PC-3 (cell line): ENCODE data around the gene AGAP1. TPM values are rescaled to one million over a fixed set of nuclear protein-coding genes. Genes with fewer than 3 reads are reported as not detected.

Experiments used
- ATAC-seq: fragments of 200-7000 bp; cut with Tn5 transposase; 2 replicates; pipeline ENCODE4 v1.9.1; 2020; ENCODE audit warnings: mild to moderate bottlenecking, moderate library complexity
- BruUV-seq: library from RNA; stranded (reverse); fragments of 400-500 nt; replicated peaks from 2 replicates; lab custom pipeline; 2021; lab: Mats Ljungman, UMichigan
- CTCF ChIA-PET: fragments of 300-600 bp; sonication (Branson Sonifier 250); formaldehyde crosslinking; loops from one replicate; lab custom pipeline; 2022; ENCODE audit warnings: antibody characterized with exemption; lab: Charles Lee
- POLR2A ChIA-PET: fragments of 300-600 bp; sonication (Branson Sonifier 250); formaldehyde crosslinking; loops from one replicate; lab custom pipeline; 2022; ENCODE audit warnings: antibody characterized with exemption; ENCODE audit not compliant: unreplicated experiment; lab: Charles Lee
- DNase-seq: peaks from one replicate; pipeline ENCODE4 v3.0.0-alpha.2; 2015
- H2AFZ ChIP-seq: fragments of 300-600 bp; sonication (generic); 2 replicates; pipeline ENCODE4 v1.6.0; 2016; ENCODE audit warnings: antibody characterized with exemption, low read length
- H3F3A ChIP-seq: fragments of 300-600 bp; sonication (generic); one replicate; pipeline ENCODE4 v1.6.0; 2017; ENCODE audit warnings: antibody characterized with exemption, low read length, control low read depth, mild to moderate bottlenecking; ENCODE audit not compliant: unreplicated experiment
- H3K27ac ChIP-seq: fragments of 300-600 bp; sonication (generic); 2 replicates; pipeline ENCODE4 v1.5.1; 2016; ENCODE audit warnings: mild to moderate bottlenecking, low read length
- H3K27me3 ChIP-seq: fragments of 300-600 bp; sonication (generic); 2 replicates; pipeline ENCODE4 v1.6.1; 2016; ENCODE audit warnings: low read length, mixed read lengths
- H3K36me3 ChIP-seq: fragments of 300-600 bp; sonication (generic); 2 replicates; pipeline ENCODE4 v1.6.1; 2016; ENCODE audit warnings: low read depth, mixed run types, low read length, mixed read lengths
- H3K4me1 ChIP-seq: fragments of 300-600 bp; sonication (generic); 2 replicates; pipeline ENCODE4 v1.5.1; 2016; ENCODE audit warnings: low read length; ENCODE audit not compliant: insufficient read depth
- H3K4me2 ChIP-seq: fragments of 300-600 bp; sonication (generic); 2 replicates; pipeline ENCODE4 v1.6.0; 2016; ENCODE audit warnings: low read length
- H3K4me3 ChIP-seq: fragments of 300-600 bp; sonication (generic); 2 replicates; pipeline ENCODE4 v1.5.1; 2016; ENCODE audit warnings: mild to moderate bottlenecking, low read length, mixed read lengths
- H3K79me2 ChIP-seq: fragments of 300-600 bp; sonication (generic); 2 replicates; pipeline ENCODE4 v1.6.1; 2017; ENCODE audit warnings: low read length, mixed read lengths
- H3K9ac ChIP-seq: fragments of 300-600 bp; sonication (generic); 2 replicates; pipeline ENCODE4 v1.6.0; 2016; ENCODE audit warnings: mild to moderate bottlenecking, low read length
- H3K9me2 ChIP-seq: fragments of 300-600 bp; sonication (generic); replicated peaks from 2 replicates; pipeline ENCODE4 v1.6.1; 2016; ENCODE audit warnings: mixed run types, low read length, mixed read lengths
- H3K9me3 ChIP-seq: fragments of 300-600 bp; sonication (generic); 2 replicates; pipeline ENCODE4 v1.6.1; 2016; ENCODE audit warnings: low read length, mixed read lengths
- H4K20me1 ChIP-seq: fragments of 300-600 bp; sonication (generic); 2 replicates; pipeline ENCODE4 v1.6.1; 2016; ENCODE audit warnings: low read length, mixed read lengths
- EZH2 ChIP-seq: fragments of 300-600 bp; sonication (generic); IDR thresholded peaks from one replicate; pipeline ENCODE4 v1.6.1; 2017; ENCODE audit warnings: antibody characterized with exemption, mild to moderate bottlenecking, low read length; ENCODE audit not compliant: unreplicated experiment
- EZH2phosphoT487 ChIP-seq: fragments of 300-600 bp; sonication (generic); IDR thresholded peaks from 2 replicates; pipeline ENCODE4 v1.6.1; 2018; ENCODE audit warnings: mild to moderate bottlenecking, antibody characterized with exemption, low read length, borderline replicate concordance
- intact Hi-C: fragments of 100-400 bp; cut with micrococcal nuclease; formaldehyde crosslinking; loops from 2 replicates; pipeline ENCODE4 v1.9.0; 2023
- total RNA-seq: library from RNA; depleted of rRNA; stranded (reverse); fragments of >200 nt; gene quantifications from 2 replicates; pipeline ENCODE4 v1.2.3, GENCODE V29; 2014
- TF ChIP-seq, protein P1 (sequence below): fragments of 300-600 bp; sonication (generic); conservative IDR thresholded peaks from 2 replicates; pipeline ENCODE4 v1.5.1; 2017; ENCODE audit warnings: antibody characterized with exemption, low read depth, mild to moderate bottlenecking, low read length

Gene AGAP1
- total RNA-seq, 1 experiment from 2014 or later: 31.0 TPM

DNA sequence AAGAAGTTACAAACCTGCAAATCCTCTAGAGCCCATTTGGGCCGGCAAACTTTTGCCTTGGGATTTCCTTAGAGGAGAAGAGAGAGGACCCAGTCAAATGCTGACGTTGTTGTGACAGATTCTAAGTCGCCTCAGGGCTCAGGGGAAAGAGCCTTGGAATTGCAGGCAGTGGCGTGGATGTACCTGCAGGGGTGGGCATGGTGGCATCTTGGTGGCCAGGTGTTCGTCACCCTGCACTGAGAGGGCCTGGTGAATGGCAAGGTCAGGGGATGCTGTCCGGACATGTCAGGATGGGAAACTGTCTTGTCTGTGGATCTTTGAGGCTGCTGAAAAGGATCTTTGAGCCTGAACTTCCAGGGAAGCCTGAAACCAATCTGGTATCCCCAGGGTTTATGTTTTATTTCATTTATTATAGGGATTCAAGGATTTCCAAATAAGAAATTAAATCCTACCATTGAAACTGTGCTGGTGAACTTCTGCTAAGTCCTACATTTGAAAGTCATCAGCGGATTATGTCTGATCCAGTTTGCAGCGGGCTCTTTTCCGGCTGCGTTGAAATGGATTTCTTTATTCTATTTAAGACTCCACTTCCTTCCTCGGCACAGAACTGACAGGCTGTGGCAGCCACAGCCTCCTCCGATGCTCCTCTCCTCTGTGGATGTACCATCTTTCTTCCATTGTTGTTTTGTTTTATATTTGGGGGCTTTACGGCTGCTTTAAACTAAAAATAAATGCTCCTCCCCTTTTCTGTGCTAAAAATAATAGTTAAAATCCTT, 207.6 kb downstream of the AGAP1 start:
- BruUV-seq: no TSS peak
- CTCF ChIA-PET: no interaction called here
- Histone ChIP-seq H3K9me3 (no peaks in the 10 kb centered on the region), H3K36me3 (no peaks in the 10 kb centered on the region), H3K27ac (no peak overlapping the region), H3K79me2 (peaks cover 88% of the 10 kb centered on the region), H3K9me2 (no peaks in the 10 kb centered on the region), H3K4me3 (no peak overlapping the region), H3K4me2 (no peak overlapping the region), H2AFZ (no peak overlapping the region), H4K20me1 (no peaks in the 10 kb centered on the region), H3K4me1 (peaks cover 29% of the 10 kb centered on the region), H3K9ac (no peak overlapping the region), H3K27me3 (no peaks in the 10 kb centered on the region), H3F3A (no peaks in the 10 kb centered on the region)
- no peak for TF ChIP-seq EZH2
- TF ChIP-seq, protein P1, sequence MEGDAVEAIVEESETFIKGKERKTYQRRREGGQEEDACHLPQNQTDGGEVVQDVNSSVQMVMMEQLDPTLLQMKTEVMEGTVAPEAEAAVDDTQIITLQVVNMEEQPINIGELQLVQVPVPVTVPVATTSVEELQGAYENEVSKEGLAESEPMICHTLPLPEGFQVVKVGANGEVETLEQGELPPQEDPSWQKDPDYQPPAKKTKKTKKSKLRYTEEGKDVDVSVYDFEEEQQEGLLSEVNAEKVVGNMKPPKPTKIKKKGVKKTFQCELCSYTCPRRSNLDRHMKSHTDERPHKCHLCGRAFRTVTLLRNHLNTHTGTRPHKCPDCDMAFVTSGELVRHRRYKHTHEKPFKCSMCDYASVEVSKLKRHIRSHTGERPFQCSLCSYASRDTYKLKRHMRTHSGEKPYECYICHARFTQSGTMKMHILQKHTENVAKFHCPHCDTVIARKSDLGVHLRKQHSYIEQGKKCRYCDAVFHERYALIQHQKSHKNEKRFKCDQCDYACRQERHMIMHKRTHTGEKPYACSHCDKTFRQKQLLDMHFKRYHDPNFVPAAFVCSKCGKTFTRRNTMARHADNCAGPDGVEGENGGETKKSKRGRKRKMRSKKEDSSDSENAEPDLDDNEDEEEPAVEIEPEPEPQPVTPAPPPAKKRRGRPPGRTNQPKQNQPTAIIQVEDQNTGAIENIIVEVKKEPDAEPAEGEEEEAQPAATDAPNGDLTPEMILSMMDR: no peak
- POLR2A ChIA-PET: no interaction called here
- intact Hi-C loops: no loop called here
- DNase-seq: no peak
- no peak for ATAC-seq

DNA sequence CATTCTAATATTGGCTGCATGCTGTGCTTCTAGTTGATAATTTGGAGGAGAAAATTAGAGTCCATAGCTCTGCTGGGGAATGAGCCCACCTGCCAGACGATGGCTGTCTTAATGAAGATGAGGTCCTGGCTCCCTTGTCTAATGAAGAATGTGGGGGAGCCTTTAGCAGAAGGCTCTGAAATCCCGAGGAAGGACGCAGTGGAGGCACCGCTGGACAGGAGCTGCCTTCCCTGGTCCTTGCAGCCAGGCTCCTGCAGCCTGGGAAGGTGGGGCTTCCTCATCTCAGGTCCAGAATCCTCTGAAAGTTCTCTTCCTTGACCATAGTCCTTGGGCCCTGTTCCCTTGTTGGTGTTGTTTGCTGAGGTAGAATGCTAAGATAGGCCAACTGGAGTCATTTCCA, 208.3 kb downstream of the AGAP1 start:
- Histone ChIP-seq H3K4me2 (peak overlapping the region; percentile 16; the same call in 1 of the 2 replicates), H3K27me3 (no peaks in the 10 kb centered on the region), H3K79me2 (peaks cover 88% of the 10 kb centered on the region), H2AFZ (no peak overlapping the region), H3K27ac (peak overlapping the region; percentile 69), H4K20me1 (no peaks in the 10 kb centered on the region), H3K4me3 (no peak overlapping the region), H3K9me3 (no peaks in the 10 kb centered on the region), H3K4me1 (peaks cover 35% of the 10 kb centered on the region), H3K36me3 (no peaks in the 10 kb centered on the region), H3K9ac (no peak overlapping the region), H3F3A (no peaks in the 10 kb centered on the region), H3K9me2 (no peaks in the 10 kb centered on the region)
- ChIA-PET POLR2A (no interaction called here), CTCF (no interaction called here)
- ATAC-seq: no peak
- TF ChIP-seq, protein P1: no peak
- TF ChIP-seq EZH2phosphoT487: no peak
- no peak for TF ChIP-seq EZH2
- BruUV-seq: no TSS peak
- intact Hi-C loops: no loop called here
- no peak for DNase-seq

DNA sequence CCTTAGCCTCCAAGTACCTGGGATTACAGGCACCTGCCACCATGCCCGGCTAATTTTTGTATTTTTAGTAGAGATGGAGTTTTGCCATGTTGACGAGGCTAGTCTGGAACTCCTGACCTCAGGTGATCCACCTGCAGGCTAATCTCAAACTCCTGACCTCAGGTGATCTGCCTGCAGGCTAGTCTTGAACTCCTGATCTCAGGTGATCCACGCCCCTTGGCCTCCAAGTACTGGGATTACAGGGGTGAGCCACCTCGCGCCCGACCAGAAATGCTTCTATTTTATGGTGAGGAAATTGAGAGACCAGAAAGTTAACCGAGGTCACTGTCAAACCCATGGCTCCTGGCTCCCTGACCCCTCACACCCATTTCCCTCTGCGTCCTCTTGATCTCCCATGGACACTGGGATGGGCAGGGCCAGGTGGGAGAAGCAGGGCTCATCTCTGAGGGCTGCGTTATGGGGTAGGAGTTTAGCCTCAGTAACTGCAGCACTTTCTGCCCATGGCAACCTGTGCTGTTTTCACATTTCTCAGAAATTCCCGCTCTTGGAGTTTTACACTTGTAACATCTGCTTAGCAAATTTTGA, 210.0 kb downstream of the AGAP1 start:
- DNase-seq (no peak), ATAC-seq (no peak)
- no peaks in the 10 kb centered on the region for H3K36me3 ChIP-seq
- peaks cover 48% of the 10 kb centered on the region for H3K4me1 ChIP-seq
- H3K79me2 ChIP-seq: peaks cover 87% of the 10 kb centered on the region
- no peaks in the 10 kb centered on the region for H3F3A ChIP-seq
- H3K9me3 ChIP-seq: no peaks in the 10 kb centered on the region
- no peak overlapping the region for H3K4me3 ChIP-seq
- no TSS peak for BruUV-seq
- no peaks in the 10 kb centered on the region for H3K27me3 ChIP-seq
- peak overlapping the region; percentile 16; the same call in 1 of the 2 replicates for H3K4me2 ChIP-seq
- H4K20me1 ChIP-seq: no peaks in the 10 kb centered on the region
- no peaks in the 10 kb centered on the region for H3K9me2 ChIP-seq
- ChIA-PET CTCF (no interaction called here), POLR2A (no interaction called here)
- no peak overlapping the region for H3K9ac ChIP-seq
- no peak overlapping the region for H2AFZ ChIP-seq
- peak overlapping the region; percentile 30; the same call in 1 of the 2 replicates for H3K27ac ChIP-seq
- intact Hi-C loops: no loop called here
- TF ChIP-seq EZH2phosphoT487 (no peak), EZH2 (no peak)
- TF ChIP-seq, protein P1: no peak
